ENCODE results near the gene DGKI.
"Not testable (repeated sequence)": the region's sequence is repeated elsewhere in the genome, so short reads cannot be mapped to it uniquely, and the experiment has no call there.

Gene DGKI

DNA sequence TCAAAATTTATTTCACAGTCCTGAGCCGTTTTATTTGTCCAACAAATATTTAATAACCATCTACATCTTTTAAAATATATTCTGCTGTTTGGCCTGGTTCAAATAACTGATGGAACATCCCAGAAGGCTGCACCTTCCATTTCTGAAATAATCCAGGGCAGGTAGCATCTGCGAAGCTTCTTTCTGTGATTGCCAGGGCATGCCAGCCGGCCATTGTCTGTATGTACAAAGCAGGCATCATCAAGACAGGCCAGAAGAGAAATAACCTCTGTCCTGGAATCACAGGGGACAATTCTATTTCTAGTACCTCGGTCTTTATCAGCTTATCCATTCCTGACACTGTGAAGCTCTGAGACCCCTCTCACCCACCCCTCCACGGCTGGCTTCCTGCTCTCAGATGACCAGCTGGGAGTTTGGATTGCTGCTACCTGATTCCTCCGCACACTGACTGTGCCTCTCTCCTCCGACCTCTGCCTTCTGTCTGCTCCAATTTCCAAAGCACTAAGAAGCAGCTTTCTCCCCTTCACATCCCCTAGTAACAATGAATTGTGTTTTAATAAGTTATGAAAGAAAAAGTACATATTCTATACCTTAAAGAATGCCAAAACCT, 8.0 kb downstream of the DGKI start:
- Histone ChIP-seq H3K9me3 (no peaks in the 10 kb centered on the region), H3K27ac (no peak overlapping the region), H3K27me3 (peaks cover 53% of the 10 kb centered on the region), H3K4me3 (ENCODE audit: low read depth in 1 of 2, low read length in 1 of 2) (no peak overlapping the region), H3K4me1 (ENCODE audit: control insufficient read depth in 1 of 2, insufficient read depth in 1 of 2, low read depth in 1 of 2, low read length in 1 of 2) (peaks cover 8 to 15% of the 10 kb centered on the region in 2 experiments), H3K36me3 (no peaks in the 10 kb centered on the region)
- TF ChIP-seq, protein P1, sequence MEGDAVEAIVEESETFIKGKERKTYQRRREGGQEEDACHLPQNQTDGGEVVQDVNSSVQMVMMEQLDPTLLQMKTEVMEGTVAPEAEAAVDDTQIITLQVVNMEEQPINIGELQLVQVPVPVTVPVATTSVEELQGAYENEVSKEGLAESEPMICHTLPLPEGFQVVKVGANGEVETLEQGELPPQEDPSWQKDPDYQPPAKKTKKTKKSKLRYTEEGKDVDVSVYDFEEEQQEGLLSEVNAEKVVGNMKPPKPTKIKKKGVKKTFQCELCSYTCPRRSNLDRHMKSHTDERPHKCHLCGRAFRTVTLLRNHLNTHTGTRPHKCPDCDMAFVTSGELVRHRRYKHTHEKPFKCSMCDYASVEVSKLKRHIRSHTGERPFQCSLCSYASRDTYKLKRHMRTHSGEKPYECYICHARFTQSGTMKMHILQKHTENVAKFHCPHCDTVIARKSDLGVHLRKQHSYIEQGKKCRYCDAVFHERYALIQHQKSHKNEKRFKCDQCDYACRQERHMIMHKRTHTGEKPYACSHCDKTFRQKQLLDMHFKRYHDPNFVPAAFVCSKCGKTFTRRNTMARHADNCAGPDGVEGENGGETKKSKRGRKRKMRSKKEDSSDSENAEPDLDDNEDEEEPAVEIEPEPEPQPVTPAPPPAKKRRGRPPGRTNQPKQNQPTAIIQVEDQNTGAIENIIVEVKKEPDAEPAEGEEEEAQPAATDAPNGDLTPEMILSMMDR (IDR thresholded peaks at IDR 0.05) = no peak

DNA sequence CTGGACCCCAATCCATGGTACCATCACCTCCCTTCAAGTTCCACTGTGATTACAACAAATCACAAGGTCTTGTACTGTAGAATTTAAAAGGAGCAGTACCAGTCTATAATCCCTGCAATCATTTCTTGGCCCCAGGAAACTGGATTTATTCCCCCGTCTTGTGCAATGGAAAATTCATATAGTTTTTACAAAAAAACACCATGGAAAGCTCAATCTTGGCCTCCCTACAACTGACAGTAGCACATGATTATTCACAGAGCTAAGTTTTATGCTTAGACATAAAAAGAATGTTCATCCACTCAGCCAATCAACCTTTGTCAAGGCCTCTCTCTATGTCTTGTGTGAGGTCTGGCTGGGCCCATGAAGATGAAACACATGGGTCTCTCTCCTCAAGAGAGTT, 10.2 kb downstream of the DGKI start:
- TF ChIP-seq, protein P1 (IDR thresholded peaks at IDR 0.05) = no peak
- Histone ChIP-seq H3K27ac (no peak overlapping the region), H3K4me1 (ENCODE audit: control insufficient read depth in 1 of 2, insufficient read depth in 1 of 2, low read depth in 1 of 2, low read length in 1 of 2) (peaks cover 8 to 15% of the 10 kb centered on the region in 2 experiments), H3K27me3 (peaks cover 31% of the 10 kb centered on the region), H3K9me3 (no peaks in the 10 kb centered on the region), H3K4me3 (ENCODE audit: low read depth in 1 of 2, low read length in 1 of 2) (no peak overlapping the region), H3K36me3 (no peaks in the 10 kb centered on the region)

DNA sequence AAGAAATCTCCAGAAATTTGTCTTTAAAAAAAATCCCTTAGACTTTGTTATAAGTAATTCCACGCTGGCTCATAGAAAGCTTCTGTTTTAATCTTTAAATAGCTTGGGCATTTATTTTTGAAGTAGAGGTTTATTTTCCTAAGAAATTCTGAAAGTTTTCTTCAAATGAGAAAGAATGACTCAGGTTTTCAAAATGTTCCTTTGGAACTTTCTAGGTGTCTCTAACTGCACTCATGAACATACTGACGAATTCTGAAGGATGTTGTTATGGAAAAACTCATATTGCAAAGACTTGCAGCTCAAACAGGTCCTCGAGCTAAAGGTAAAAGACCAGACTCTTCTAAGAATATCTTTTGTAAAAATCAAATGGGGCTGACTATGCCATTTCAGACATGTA, 10.7 kb downstream of the DGKI start:
- peaks cover 8 to 15% of the 10 kb centered on the region in 2 experiments for H3K4me1 ChIP-seq (ENCODE audit: control insufficient read depth in 1 of 2, insufficient read depth in 1 of 2, low read depth in 1 of 2, low read length in 1 of 2)
- no peaks in the 10 kb centered on the region for H3K36me3 ChIP-seq
- no peak overlapping the region for H3K27ac ChIP-seq
- no peak overlapping the region for H3K4me3 ChIP-seq (ENCODE audit: low read depth in 1 of 2, low read length in 1 of 2)
- H3K9me3 ChIP-seq = no peaks in the 10 kb centered on the region
- H3K27me3 ChIP-seq = peaks cover 27% of the 10 kb centered on the region
- TF ChIP-seq, protein P1 (IDR thresholded peaks at IDR 0.05) = no peak

DNA sequence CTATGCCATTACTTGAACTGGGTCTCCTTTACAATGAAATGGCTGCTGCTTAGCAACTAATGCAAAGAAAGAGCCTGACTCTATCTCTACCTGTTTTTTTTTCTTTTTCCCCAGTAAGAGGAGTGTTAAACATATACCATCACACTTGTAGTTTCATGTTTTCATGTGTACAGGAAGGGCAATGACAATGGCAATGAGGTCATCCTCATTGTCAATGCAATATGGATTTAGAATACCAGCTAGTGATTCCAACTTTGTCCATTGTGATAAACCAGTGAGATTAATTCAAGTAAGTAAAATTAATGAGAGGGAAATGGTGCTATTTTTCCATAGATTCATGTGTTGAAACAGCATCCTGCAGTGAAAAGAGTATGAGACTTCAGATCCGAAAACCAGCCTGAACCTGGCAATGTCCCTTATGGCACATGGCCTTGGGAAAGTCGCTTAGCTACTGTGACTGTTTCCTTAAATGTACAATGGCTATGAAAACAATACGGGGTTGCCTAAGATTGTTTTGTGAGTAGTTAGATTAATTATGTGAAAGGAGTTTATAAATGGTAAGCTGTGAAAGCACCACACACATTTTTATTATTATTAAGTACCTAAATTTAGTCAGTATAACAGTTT, 11.2 kb downstream of the DGKI start:
- Histone ChIP-seq H3K27ac (no peak overlapping the region), H3K36me3 (no peaks in the 10 kb centered on the region), H3K27me3 (peaks cover 22% of the 10 kb centered on the region), H3K9me3 (no peaks in the 10 kb centered on the region), H3K4me1 (ENCODE audit: control insufficient read depth in 1 of 2, insufficient read depth in 1 of 2, low read depth in 1 of 2, low read length in 1 of 2) (peaks cover 8 to 15% of the 10 kb centered on the region in 2 experiments), H3K4me3 (ENCODE audit: low read depth in 1 of 2, low read length in 1 of 2) (no peak overlapping the region)
- TF ChIP-seq, protein P1 (IDR thresholded peaks at IDR 0.05) = no peak

DNA sequence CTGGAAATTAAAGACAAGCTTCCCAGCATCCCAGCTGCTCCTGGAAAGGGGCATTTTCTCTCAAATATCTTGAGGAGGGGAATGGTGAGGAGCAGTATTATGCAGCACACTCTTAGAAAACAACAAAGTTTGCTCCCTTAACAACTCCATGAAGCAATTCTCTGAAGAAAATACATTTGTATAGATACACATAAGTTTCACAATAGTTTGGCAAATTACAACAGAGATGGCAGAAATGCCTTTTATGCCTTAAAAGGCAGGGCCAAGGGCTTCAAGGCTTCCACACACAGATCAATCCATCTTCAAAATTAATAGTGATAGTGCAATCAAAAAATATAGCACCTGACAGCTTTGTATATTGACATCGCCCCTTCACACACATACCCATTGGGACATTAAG, 12.2 kb downstream of the DGKI start:
- TF ChIP-seq, protein P1 (IDR thresholded peaks at IDR 0.05) = no peak
- peaks cover 8 to 15% of the 10 kb centered on the region in 2 experiments for H3K4me1 ChIP-seq (ENCODE audit: control insufficient read depth in 1 of 2, insufficient read depth in 1 of 2, low read depth in 1 of 2, low read length in 1 of 2)
- no peak overlapping the region for H3K27ac ChIP-seq
- H3K9me3 ChIP-seq = no peaks in the 10 kb centered on the region
- no peak overlapping the region for H3K4me3 ChIP-seq (ENCODE audit: low read depth in 1 of 2, low read length in 1 of 2)
- H3K27me3 ChIP-seq = peaks cover 20% of the 10 kb centered on the region
- no peaks in the 10 kb centered on the region for H3K36me3 ChIP-seq

DNA sequence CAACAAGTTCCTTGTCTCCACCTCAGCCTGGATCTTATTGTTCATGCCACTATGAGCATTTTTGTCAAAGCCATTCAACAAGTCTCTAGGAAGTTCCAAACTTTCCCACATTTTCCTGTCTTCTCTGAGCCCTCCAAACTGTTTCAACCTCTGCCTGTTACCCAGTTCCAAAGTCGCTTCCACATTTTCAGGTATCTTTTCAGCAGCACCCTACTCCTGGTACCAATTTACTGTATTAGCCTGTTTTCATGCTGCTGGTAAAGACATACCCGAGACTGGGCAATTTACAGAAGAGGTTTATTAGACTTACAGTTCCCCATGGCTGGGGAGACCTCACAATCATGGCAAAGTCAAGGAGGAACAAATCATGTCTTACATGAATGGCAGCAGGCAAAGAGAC, 13.8 kb downstream of the DGKI start:
- not testable (repeated sequence) for H3K27ac ChIP-seq; H3K36me3 ChIP-seq; H3K9me3 ChIP-seq; H3K4me3 ChIP-seq (ENCODE audit: low read depth in 1 of 2, low read length in 1 of 2)
- H3K4me1 ChIP-seq (ENCODE audit: control insufficient read depth in 1 of 2, insufficient read depth in 1 of 2, low read depth in 1 of 2, low read length in 1 of 2) = peaks cover 8 to 15% of the 10 kb centered on the region in 2 experiments
- H3K27me3 ChIP-seq = peaks cover 24% of the 10 kb centered on the region
